GM12873 (cell line): Measurements from ENCODE around the gene LRMDA.

ENCODE experiments used
- CTCF ChIP-seq: IDR thresholded peaks from 2 replicates; pipeline ENCODE4 v1.5.1; 2012; ENCODE audit warnings: low read depth, mild to moderate bottlenecking, moderate library complexity, low read length, control low read depth; ENCODE audit not compliant: insufficient read depth; ENCODE audit errors: missing control alignments

Gene LRMDA

DNA sequence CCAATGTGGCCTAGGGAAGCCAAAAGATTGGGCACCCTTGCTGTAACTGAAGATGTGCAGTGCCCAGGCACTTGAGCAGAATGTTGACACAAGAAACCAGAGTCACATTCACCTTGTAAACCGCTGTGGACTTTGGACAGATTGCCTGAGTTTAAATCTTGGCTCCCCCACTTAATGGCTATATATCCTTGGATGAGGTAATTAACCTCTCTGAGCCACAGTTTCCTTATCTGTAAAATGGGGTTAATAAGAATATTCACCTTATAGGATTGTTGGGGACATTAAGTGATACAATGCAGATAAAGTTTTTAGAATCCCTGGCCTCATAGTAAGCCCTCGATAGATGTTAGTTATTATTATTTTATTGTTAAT lies 331.0 kb downstream of the LRMDA start:
- no peak for TF ChIP-seq CTCF

GRCh38 chr10:75763652-75764051 lies 332.2 kb downstream of the LRMDA start:
- TF ChIP-seq CTCF = no peak

DNA sequence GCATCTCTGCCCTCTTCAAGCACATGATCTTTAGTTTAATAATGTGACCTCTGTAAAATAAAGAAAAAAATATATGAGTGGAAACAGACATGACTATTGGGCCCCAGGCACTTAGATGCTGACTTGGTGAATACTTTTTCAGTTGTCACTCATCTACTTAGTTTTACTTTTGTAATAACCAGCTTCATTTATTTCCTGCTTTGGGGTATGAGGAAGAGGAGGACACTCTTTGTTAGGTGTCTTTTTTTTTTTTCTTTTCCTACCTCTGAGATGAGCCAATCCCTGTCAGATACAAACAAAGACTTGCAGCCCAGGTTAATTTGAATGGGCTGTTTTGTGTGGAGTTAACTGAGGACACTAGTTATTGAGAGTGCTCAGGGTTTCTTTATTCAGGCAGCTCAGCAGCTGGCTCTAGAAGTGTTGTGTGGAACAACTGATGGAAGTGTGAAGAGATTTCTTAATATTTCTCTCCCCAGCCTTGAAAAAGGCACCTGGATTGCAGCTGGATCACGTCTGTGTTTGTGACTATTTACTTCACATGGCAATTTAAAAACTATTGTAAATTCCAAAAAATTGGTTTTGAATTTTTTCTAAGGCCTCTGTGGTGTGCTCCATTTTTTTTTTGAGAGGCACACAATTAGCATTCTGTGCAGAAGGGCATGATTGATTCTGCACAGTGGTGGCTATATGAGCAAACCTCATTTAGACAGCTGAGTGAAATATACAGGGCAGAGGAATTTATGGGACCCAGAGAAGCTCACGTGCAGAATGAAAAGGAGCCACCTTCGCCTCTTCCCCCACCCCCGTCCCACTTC lies 333.8 kb downstream of the LRMDA start:
- TF ChIP-seq CTCF = no peak

- no peak for TF ChIP-seq CTCF
These were observed 334.3 kb downstream of the LRMDA start for GRCh38 chr10:75765789-75766096.

- no peak for TF ChIP-seq CTCF
These were observed 334.7 kb downstream of the LRMDA start for GRCh38 chr10:75766106-75766505.

- TF ChIP-seq CTCF = no peak
These were observed 339.2 kb downstream of the LRMDA start for GRCh38 chr10:75770626-75771081.

DNA sequence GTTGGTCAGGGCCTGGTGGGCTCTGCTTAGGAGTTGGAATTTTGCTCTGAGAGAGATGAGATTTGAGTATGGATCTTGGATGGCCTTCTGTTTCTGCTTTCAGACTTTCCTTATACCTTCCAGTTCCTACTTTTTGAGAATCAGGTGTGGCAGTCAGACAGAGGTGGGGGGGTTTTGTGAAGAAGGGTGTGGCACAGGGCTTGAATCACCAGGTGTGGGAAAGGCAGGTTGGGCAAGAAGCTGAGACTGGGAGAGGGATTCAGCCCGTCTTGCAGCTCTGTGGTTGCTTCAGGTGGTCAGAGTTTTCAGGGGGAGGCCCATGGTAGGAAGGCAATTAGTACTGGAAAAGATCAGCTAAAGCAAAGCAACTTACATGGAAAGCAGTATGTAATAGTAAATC lies 340.2 kb downstream of the LRMDA start:
- no peak for TF ChIP-seq CTCF
